Embryonic facial prominence (tissue), 1 donor: ENCODE data around the gene ZNF627.
"Not testable (repeated sequence)": the region's sequence is repeated elsewhere in the genome, so short reads cannot be mapped to it uniquely, and the experiment has no call there.

Experiments
- DNase-seq: peaks from one replicate; pipeline ENCODE4 v3.0.0-alpha.2; 2016; ENCODE audit errors: extremely low spot score

Gene ZNF627

DNA sequence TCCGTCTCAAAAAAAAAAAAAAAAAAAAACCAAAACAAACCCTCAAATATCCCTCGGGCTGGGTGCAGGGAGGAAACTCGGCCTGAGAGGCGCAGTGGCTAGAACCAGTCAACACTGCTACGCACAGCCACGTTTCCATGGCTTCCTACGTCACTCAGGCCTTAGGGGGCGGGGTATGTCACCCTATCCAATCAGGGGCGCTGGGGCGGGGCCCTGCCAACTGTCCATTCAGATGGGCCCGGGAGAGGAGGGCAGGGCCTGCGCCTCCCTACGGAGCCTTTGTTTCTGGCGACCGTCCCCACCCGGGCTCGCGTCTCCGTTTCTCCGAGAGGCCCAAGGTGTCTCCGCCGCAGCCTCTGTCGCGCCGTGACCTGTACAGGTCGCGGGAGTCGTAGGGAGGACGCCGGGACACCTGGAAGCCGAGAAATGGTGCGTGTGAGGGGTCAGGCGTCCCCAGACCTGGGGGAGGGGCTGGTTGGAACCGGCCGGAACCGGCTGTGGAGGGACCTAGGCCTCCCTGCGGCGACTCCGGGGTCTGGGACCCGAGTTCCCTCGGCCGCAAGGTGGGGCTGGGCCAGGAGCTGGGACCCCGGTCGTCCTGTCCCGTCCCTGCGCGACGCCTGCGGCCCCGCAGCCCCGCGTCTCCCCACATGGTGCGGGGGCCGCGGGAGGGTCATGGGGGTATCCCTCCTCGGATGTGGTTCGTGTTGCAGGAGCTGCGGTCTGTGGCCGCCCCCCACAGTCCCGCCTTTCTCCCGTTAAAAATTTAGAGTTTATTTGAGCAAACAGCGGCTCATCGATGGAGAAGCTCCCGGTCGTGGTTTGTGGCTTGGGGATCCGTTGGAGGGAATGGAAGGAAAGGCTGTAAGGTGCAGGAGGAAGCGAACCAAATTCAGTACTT lies at the start of gene ZNF627:
ZNF627 (plus strand) TSS at position 282 of the 901 bp plus-strand sequence; CDS start at position 427, 145 bp downstream.
- peak; percentile 98 for DNase-seq

DNA sequence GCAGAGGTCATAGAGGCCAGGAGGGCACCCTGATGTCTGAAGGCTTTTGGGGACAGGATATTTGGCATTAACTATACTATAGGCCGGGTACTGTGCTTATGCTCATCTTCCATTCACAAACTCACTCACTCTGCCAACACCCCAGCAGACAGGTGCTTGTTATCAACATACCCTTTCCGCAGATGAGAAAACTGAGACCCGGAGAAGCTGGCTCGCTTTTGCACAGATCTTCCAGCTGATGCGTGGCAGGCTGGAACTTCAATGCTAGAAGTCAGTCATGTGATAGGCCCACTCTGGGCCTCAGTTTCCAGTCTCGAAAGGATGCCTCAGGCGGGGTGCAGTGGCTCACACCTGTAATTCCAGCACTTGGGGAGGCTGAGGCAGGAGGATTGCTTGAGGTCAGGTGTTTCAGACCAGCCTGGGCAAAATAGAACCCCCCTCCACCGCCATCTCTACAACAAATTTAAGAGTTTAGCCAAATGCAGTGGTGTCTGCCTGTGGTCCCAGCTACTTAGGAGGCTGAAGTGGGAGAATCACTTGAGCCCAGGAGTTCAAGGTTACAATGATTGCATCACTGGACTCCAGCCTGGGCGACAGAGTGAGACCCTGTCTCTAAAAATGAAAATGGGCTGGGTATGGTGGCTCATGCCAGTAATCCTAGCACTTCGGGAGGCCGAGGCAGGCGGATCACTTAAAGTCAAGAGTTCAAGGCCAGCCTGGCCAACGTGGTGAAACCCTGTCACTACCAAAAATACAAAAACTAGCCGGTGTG lies 49.2 kb upstream of the ZNF627 start:
- DNase-seq: no peak

DNA sequence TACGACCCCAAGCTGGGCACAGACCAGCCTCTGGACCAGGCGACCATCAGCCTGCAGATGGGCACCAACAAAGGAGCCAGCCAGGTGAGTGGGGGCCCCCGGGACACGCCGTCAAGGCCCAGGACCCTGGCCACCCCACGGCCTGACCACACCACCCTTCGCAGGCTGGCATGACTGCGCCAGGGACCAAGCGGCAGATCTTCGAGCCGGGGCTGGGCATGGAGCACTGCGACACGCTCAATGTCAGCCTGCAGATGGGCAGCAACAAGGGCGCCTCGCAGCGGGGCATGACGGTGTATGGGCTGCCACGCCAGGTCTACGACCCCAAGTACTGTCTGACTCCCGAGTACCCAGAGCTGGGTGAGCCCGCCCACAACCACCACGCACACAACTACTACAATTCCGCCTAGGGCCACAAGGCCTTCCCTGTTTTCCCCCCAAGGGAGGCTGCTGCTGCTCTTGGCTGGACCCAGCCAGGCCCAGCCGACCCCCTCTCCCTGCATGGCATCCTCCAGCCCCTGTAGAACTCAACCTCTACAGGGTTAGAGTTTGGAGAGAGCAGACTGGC lies 47.8 kb upstream of the ZNF627 start:
- no peak for DNase-seq

- DNase-seq: no peak
Observed at GRCh38 chr19:11550265-11550664, 47.0 kb upstream of the ZNF627 start.

- DNase-seq: no peak
Observed at GRCh38 chr19:11551603-11552235, 45.6 kb upstream of the ZNF627 start.

DNA sequence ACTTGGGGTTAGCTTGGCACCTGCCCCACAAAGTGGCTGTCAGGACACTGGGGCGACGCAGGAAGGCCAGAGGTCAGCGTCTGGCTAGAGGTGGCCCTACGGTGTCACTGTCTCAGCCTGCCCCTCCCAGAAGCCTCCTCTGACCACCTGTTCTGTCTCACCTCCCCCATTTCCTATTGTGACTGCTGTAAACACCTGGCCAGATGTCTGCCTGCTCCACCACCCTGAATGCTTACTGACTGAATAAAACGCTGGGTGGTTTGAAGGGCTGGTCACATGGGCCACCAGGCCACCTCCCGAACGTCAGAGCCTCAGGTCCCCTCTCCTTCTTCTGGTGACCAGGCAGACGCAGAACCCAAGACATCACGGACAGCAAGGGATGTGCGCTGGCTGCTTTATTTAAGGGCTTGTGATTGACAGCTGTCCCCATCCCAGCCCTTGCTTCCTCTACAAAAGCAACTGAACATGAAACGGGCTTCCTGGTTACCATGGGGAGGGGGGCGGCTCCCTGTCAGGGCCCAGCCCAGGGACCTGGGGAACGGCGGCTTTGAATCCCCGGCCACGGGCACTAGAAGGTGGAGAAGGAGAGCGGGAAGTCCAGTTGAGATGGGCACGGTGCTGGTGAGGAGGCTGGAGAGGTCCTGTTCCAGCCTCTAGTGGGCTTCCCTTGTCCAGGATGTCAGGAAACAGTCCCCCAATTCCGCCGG lies 44.5 kb upstream of the ZNF627 start:
- DNase-seq: no peak

GRCh38 chr19:11554160-11554559 lies 43.1 kb upstream of the ZNF627 start:
- no peak for DNase-seq

GRCh38 chr19:11555246-11555645 lies 42.0 kb upstream of the ZNF627 start:
- no peak for DNase-seq

DNA sequence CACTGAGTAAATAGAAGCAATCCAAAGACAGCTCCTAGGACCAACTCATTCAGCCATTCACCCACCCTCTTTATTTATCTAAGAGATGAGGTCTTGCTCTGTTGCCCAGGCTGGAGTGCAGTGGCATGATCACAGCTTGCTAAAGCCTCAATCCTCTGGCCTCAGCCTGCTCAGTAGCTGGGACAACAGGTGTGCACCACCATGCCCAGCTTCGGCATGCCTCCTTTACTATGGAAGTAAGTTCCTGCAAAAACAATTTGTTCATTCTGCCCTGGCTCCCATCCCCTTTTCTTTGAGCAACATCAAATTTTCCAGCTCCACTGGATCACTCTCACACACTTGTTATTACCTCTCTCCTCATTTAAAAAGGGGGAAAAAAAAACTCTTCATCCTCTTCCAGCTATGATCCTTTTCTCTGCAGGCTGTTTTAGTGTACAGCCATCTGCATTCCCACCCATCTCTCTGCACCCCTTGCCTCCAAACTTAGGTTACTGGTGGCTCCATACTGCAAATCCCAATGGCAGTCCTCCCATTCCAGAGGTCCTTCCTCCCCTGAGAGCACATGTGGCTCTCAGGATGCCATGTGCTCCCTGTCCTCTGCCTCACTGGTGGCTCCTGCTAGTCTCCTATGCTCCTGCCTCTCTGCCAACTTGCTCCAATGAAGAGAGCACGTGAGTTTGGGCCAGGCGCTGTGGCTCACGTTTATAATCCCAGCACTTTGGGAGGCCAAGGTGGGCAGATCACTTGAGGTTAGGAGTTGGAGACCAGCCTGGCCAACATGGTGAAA lies 40.5 kb upstream of the ZNF627 start:
- no peak for DNase-seq

GRCh38 chr19:11558881-11559828 lies 38.1 kb upstream of the ZNF627 start, which contains the start of gene ELOF1:
Gene ELOF1, minus strand, starts transcription at chr19:11559230. Its CDS starts 4,883 bp downstream, at chr19:11554347.
- peak; percentile 95 for DNase-seq

- DNase-seq: no peak
Observed at GRCh38 chr19:11560404-11561051, 36.8 kb upstream of the ZNF627 start.

- DNase-seq: no peak
Observed at GRCh38 chr19:11563532-11563931, 33.8 kb upstream of the ZNF627 start.

DNA sequence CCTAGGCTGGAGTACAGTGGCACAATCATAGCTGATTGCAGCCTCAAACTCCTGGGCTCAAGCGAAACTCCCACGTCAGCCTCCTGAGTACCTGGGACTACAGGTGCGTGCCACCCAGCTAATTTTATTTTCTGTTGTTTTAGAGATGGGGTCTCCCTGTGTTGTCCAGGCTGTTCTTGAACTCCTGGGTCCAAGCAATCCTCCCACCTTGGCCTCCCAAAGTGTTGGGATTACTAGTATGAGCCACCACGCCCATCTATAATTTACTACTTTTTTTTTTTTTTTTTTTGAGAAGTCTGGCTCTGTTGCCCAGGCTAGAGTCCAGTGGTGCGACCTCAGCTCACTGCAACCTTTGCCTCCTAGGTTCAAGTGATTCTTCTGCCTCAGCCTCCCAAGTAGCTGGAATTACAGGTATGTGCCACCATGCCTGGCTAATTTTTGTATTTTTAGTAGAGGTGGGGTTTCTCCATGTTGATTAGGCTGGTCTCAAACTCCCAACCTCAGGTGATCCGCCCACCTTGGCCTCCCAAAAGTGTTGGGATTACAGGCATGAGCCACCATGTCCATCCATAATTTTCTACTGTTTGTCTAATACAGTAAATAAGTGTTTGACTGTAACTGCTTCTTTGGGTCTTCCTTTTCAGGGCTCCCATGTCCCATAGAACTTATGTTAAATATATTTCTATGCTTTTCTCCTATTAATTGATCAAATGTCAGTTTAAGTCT lies 33.0 kb upstream of the ZNF627 start:
- DNase-seq: not testable (repeated sequence)

GRCh38 chr19:11565649-11565980 lies 31.7 kb upstream of the ZNF627 start:
- DNase-seq: not testable (repeated sequence)

DNA sequence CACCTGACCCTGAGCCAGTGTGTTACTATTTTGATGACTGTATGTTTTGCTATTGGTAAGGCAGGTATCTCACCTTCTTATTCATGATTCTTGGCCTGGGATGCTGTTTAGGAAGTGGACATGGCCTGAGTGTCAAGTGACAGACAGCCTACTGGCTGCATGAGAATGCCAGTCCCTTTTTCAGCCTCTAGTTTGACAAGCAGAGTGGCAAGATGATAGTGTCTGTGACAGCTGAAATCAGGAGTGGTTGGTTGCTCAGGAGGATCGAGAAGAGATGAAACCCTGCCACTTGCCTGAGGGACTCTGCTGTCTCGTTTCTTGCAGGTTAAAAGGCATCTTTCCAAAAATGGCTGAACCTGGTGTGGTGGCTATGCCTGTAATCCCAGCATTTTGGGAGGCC lies 31.1 kb upstream of the ZNF627 start:
- no peak for DNase-seq

DNA sequence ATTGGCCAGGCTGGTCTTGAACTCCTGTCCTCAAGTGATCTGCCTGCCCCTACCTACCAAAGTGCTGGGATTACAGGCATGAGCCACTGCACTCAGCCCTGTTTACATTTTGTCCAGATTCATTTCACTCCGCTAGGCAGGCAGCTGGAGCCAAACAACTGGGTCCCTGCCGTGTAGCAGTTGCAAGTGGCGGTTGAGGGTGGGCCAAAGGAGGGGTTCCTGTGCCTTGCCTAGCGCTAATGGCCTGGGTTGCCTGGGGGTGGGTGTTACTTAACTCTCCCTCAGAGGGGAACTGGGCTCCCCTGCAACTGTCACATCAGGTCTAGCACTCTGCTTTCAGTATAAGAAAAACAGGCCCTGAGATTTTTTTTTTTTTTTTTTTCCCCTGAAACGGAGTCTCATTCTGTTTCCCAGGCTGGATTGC lies 27.2 kb upstream of the ZNF627 start:
- DNase-seq: no peak

GRCh38 chr19:11573354-11573753 lies 23.9 kb upstream of the ZNF627 start:
- not testable (repeated sequence) for DNase-seq

DNA sequence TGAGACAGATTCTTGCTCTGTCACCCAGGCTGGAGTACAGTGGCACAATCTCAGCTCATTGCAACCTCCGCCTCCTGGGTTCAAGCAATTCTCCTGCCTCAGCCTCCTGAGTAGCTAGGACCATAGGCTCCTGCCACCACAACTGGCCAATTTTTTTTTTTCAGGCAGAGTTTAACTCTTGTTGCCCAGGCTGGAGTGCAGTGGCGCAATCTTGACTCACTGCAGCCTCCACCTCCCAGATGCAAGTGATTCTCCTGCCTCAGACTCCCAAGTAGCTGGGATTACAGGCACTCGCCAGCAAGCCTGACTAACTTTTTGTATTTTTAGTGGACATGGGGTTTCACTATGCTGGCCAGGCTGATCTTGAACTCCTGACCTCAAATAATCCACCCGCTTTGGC lies 23.5 kb upstream of the ZNF627 start:
- DNase-seq: not testable (repeated sequence)
